Ovary (tissue), 9 donors: ENCODE measurements around the gene PRDM16. TPM values are rescaled to one million over a fixed set of nuclear protein-coding genes. Genes with fewer than 3 reads are reported as not detected.

ENCODE experiments used
- DNase-seq, 5 donors: peaks; one replicate each; pipeline ENCODE4 v3.0.0-alpha.2; 2019 to 2020
- H3K27ac ChIP-seq, 2 donors: fragments of 200-600 bp; one replicate each; pipeline versions ENCODE4 v1.5.1 to v1.8.0; 2019 to 2022
- H3K27me3 ChIP-seq: fragments of 200-600 bp; one replicate; pipeline ENCODE4 v1.8.0; 2022
- H3K36me3 ChIP-seq: fragments of 200-600 bp; sonication (generic); one replicate; pipeline ENCODE4 v1.5.1; 2019
- H3K4me1 ChIP-seq: one replicate; pipeline ENCODE4 v1.8.1; 2013; ENCODE audit warnings: mild to moderate bottlenecking, moderate library complexity; ENCODE audit not compliant: insufficient read depth
- H3K4me3 ChIP-seq: fragments of 200-600 bp; sonication (generic); one replicate; pipeline ENCODE4 v1.5.1; 2017
- H3K9me3 ChIP-seq, 2 donors: fragments of 200-600 bp in 1 of 2; sonication (generic) in 1 of 2; one replicate each; pipeline versions ENCODE4 v1.5.1 to v1.8.1; 2013 to 2019; ENCODE audit warnings: mild to moderate bottlenecking in 1 of 2, moderate library complexity in 1 of 2
- CTCF ChIP-seq, 3 donors: fragments of 450-650 bp in 2 of 3; fragments of 200-600 bp in 1 of 3; IDR thresholded peaks; one replicate each; pipeline versions ENCODE4 v1.5.1 to v1.8.0; 2016 to 2022; ENCODE audit warnings: antibody characterized with exemption in 3 of 3, mild to moderate bottlenecking in 1 of 3
- EP300 ChIP-seq: sonication (generic); formaldehyde crosslinking; IDR thresholded peaks from one replicate; pipeline ENCODE4 v1.6.1; 2017; ENCODE audit warnings: antibody characterized with exemption
- POLR2A ChIP-seq: fragments of 450-650 bp; IDR thresholded peaks from one replicate; pipeline ENCODE4 v1.6.1; 2017; ENCODE audit warnings: antibody characterized with exemption, mild to moderate bottlenecking, moderate library complexity
- WGBS, 3 donors: extraction: QIAGEN DNeasy Blood & Tissue Kit in 1 of 3; methylation state at CpG; one replicate each; pipeline versions ENCODE4 v1.1.5 to v1.1.7; 2013 to 2017; 5-methylcytosine and 5-hydroxymethylcytosine counted together
- intact Hi-C, 4 donors: fragments of 100-400 bp; cut with DNase I; formaldehyde crosslinking; loops; one replicate each; pipeline versions ENCODE4 v1.11.0 to v1.15.1; 2022 to 2023
- polyA plus RNA-seq, 2 donors: library from polyadenylated mRNA; stranded (reverse); fragments of 200-250 nt in 1 of 2; fragments of 350-450 nt in 1 of 2; fragmentation: Illumina TruSeq in 1 of 2; extraction: RNeasy Lipid Tissue Mini Kit (QIAGEN cat#74804) in 1 of 2; gene quantifications; one replicate each; pipeline ENCODE4 v1.2.3, GENCODE V29; 2013 to 2014
- total RNA-seq, 7 donors: library from RNA; depleted of rRNA in 2 of 7; stranded (reverse); fragments of >200 nt in 2 of 7; fragmentation: NEBNext Ultra II Directional in 3 of 7; extraction: Animal tissue kit (Norgen Biotek cat#: 25700) in 3 of 7; gene quantifications; one replicate each; pipeline versions ENCODE4 v1.1.0 to v1.2.4, GENCODE V29; 2016 to 2023
- donor health status: DM: no; HTN: no; CAD: no; lungs with moderate emphysema.
- donor health status: DM: no; HTN: no; CAD: no.
- donor health status: Bipolar disorder and iron deficiency.
- donor health status: DM: yes; HTN: yes; CAD: no.
- donor health status: DM: no; HTN: no; CAD: no.
- donor health status: DM: yes; HTN: yes; CAD: no.

PRDM16 gene
- total and polyA plus RNA-seq, 9 donors, result 1.1 to 17.3 (median 3.9) TPM

GRCh38 chr1:3433076-3433475 lies 364.1 kb downstream of the PRDM16 start:
- no peaks in the 10 kb centered on the region for H3K9me3 ChIP-seq
- H3K27me3 ChIP-seq, result no peaks in the 10 kb centered on the region
- no peak for DNase-seq
- no peak overlapping the region for H3K4me3 ChIP-seq
- H3K4me1 ChIP-seq, result no peaks in the 10 kb centered on the region
- intact Hi-C loops, result no loop called here
- H3K36me3 ChIP-seq, result no peaks in the 10 kb centered on the region
- TF ChIP-seq POLR2A (no peak), CTCF (IDR thresholded peaks at IDR 0.05) (no peak)
- no peak overlapping the region for H3K27ac ChIP-seq
- WGBS, 3 donors, result 84 to 93% (median 93%) methylated on average over 14 of the region's 14 CpGs

GRCh38 chr1:3433596-3434320 lies 364.8 kb downstream of the PRDM16 start:
- H3K9me3 ChIP-seq, result no peaks in the 10 kb centered on the region
- TF ChIP-seq CTCF (IDR thresholded peaks at IDR 0.05) (no peak), POLR2A (no peak), EP300 (no peak)
- intact Hi-C loops, result no loop called here
- no peak overlapping the region for H3K27ac ChIP-seq
- no peak overlapping the region for H3K4me3 ChIP-seq
- H3K4me1 ChIP-seq, result no peaks in the 10 kb centered on the region
- no peak for DNase-seq
- 88 to 96% (median 94%) methylated on average over 31 of the region's 31 CpGs for WGBS, 3 donors
- H3K27me3 ChIP-seq, result no peaks in the 10 kb centered on the region
- no peaks in the 10 kb centered on the region for H3K36me3 ChIP-seq

- no peaks in the 10 kb centered on the region for H3K27me3 ChIP-seq
- H3K27ac ChIP-seq, result no peak overlapping the region
- no peaks in the 10 kb centered on the region for H3K36me3 ChIP-seq
- H3K4me3 ChIP-seq, result no peak overlapping the region
- DNase-seq, result no peak
- TF ChIP-seq EP300 (no peak), CTCF (IDR thresholded peaks at IDR 0.05) (no peak), POLR2A (no peak)
- no peaks in the 10 kb centered on the region for H3K4me1 ChIP-seq
- no peaks in the 10 kb centered on the region for H3K9me3 ChIP-seq
- intact Hi-C loops, result no loop called here
- 88 to 95% (median 90%) methylated on average over 40 of the region's 40 CpGs for WGBS, 3 donors
Observed at GRCh38 chr1:3434406-3435110, 365.6 kb downstream of the PRDM16 start.

GRCh38 chr1:3435666-3436065 lies 366.7 kb downstream of the PRDM16 start:
- no peaks in the 10 kb centered on the region for H3K27me3 ChIP-seq
- WGBS, 3 donors, result 19 to 23% (median 22%) methylated on average over 20 to 21 of the region's 21 CpGs
- no peaks in the 10 kb centered on the region for H3K36me3 ChIP-seq
- TF ChIP-seq POLR2A (no peak), CTCF (IDR thresholded peaks at IDR 0.05) (no peak)
- no peak overlapping the region for H3K4me3 ChIP-seq
- intact Hi-C loops, result no loop called here
- no peak for DNase-seq
- no peaks in the 10 kb centered on the region for H3K4me1 ChIP-seq
- H3K9me3 ChIP-seq, result no peaks in the 10 kb centered on the region
- no peak overlapping the region for H3K27ac ChIP-seq
